GM18507 (cell line): Measurements from ENCODE around the gene DECR2.
"Not testable (repeated sequence)": the region's sequence is repeated elsewhere in the genome, so short reads cannot be mapped to it uniquely, and the experiment has no call there.

Experiments
- DNase-seq: peaks from one replicate; pipeline ENCODE4 v3.0.0; 2011; ENCODE audit warnings: low read depth; ENCODE audit not compliant: insufficient read length; ENCODE audit errors: extremely low spot score
- FAIRE-seq: peaks from 2 replicates; lab custom pipeline; 2011; peaks lifted over from hg19 to GRCh38; lab: Jason Lieb, UNC

DECR2 gene, protein sequence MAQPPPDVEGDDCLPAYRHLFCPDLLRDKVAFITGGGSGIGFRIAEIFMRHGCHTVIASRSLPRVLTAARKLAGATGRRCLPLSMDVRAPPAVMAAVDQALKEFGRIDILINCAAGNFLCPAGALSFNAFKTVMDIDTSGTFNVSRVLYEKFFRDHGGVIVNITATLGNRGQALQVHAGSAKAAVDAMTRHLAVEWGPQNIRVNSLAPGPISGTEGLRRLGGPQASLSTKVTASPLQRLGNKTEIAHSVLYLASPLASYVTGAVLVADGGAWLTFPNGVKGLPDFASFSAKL

DNA sequence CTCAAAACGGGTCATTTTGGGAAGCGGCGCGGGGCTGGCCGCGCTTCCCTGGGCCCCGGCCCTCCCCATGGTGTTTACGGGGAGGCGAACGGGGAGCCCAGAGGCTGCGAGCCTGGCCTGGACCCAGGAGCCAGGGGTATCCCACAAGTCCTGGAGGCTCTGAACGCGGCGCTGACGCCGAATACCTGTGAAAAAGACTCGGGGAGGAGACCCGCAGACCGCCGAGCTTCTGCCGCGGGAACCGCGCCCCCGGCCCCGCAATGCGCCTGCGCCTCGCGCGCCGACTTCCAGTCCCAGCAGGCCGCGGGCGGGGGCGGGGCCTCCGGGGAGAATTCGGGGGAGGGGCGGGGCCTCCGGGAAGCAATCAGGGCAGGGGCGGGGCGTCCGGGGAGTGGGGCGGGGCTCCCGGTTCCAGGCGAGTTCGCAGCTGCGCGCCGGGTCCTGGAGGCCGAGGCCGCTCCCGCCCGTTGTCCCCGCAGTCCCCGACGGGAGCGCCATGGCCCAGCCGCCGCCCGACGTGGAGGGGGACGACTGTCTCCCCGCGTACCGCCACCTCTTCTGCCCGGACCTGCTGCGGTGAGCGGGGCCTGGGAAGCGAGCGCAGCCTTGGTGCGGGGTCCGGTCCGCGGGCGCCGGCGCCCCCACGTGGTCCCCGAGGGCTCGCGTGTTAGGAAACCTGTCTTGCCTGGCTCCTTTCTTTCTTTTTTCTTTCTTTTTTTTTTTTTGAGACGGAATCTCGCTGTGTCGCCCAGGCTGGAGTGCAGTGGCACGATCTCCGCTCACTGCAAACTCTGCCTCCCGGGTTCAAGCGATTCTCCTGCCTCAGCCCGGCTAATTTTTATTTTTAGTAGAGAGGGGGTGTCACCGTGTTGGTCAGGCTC, at the start of gene DECR2:
Gene DECR2, plus strand, starts transcription at position 418 of the 881 bp plus-strand sequence. Its CDS starts 79 bp downstream, at position 497.
- DNase-seq, result peak; percentile 99
- peak; percentile 69 for FAIRE-seq

DNA sequence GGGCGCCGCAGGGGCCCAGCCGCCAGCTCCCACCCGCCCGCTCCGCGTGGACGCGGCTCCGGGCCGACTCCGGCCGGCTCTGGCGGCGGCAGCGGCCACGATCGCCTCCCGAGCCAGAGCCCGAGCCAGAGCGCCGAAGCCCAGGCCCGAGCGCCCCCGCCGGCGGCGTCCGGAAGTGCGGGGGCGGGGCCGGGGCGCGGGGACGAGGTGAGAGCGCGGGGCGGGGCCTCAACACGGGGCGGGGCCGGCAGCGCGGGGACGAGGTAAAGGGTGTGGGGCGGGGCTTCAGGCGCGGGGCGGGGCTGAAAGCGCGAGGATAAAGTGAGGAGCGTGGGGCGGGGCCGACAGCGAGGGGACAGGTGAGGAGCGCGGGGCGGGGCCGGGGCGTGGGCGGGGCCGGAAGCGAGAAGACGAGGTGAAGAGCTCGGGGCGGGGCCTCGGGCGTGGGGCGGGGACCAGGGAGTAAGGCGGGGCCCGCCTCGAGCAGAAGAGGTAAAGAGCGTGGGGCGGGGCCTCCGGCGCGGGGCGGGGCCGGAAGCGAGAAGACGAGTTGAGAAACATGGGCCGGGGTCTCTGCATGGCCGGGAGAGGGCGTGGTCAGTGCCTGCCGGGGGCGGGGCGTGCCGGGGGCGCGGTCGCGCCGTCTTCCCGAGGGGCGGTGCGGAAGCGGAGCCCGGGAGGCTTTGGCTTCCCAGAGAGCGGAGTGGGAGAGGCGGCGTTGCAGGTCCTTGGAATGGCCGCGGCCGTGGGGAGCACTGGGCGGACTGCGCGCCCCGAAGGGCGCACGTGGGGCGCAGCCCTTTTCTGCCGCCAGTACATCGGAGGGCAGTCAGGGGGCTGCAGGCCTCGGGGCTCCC, 48.9 kb upstream of the DECR2 start, which contains the start of gene AXIN1:
Gene AXIN1, minus strand, starts transcription at position 177 of the 857 bp plus-strand sequence. CDS start 5,698 bp downstream, outside the sequence.
- FAIRE-seq (peak; percentile 83), DNase-seq (peak; percentile 81)

DNA sequence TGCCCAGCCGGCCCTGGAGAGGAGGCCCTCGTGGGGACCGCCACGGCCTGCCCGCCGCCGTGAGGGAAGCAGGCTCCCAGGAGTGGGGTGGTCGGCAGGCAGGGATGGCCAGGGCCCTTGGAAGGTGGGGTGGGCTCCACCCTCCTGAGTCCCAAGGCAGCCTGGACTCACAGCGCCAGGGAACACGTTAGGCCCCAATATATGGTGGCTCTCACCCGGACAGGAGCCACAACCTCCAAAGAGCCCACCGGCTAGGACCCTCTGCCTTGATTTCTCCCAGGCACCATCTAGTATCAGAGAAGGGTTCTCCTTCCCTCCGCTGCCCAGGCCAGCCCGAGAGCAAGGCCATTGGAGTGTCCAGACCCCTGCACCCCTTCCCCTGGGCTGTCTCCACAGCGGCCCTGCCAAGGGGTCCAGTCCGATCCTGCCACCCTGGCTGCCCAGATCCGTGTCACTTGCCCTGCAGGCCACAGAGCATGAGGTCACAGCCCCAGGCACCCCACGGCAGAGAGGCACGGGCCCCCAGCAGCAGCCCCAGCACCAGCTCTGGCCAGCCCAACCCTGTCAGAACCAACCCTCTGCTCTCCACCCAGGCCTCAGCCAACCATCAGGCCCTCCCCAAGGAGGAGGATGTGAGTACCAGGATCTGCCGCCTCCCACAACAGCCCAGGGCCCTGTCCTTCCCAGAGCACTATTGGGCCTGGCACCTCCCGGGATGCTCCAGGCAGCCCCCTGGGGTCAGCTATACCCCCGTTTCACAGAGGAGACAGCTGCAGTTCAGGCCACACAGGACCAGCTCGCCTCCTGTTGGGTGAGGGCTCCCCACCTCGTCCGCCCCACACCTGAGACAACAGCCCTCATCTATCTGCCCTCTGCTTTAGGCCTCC, 48.0 kb upstream of the DECR2 start:
- no peak for FAIRE-seq
- DNase-seq, result no peak

DNA sequence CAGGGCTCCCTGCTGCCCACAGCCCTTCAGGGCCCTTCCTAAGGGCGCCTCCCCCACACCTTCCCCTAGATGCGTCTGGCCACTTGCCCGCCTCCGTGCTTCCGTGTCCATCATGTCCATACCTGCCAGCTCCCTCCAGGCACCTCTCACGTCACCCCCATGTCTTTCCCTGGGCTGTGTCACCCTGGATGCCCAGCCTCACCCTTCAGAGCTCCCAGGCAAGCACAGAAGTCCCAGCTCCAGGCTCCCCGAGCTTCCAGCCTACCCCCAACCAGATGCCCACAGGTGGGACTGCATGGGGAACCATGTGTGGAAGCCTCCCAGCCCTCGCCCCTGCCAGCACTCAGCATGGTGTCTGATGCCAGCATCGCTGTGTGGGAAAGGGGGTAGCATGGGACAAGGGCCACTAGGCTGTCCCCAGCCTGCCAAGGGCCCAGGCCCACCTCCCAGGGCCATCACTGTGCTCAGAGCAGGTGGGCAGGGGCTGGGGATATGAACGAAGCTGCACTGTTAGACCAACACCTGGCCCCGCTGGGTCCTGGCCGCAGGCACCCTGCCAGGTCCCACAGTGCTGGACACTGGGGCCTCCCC, 47.3 kb upstream of the DECR2 start:
- DNase-seq, result no peak
- FAIRE-seq, result no peak

- no peak for DNase-seq
- no peak for FAIRE-seq
Observed at GRCh38 chr16:354971-355461, 46.7 kb upstream of the DECR2 start.

- no peak for DNase-seq
- no peak for FAIRE-seq
Observed at GRCh38 chr16:356741-357140, 44.9 kb upstream of the DECR2 start.

DNA sequence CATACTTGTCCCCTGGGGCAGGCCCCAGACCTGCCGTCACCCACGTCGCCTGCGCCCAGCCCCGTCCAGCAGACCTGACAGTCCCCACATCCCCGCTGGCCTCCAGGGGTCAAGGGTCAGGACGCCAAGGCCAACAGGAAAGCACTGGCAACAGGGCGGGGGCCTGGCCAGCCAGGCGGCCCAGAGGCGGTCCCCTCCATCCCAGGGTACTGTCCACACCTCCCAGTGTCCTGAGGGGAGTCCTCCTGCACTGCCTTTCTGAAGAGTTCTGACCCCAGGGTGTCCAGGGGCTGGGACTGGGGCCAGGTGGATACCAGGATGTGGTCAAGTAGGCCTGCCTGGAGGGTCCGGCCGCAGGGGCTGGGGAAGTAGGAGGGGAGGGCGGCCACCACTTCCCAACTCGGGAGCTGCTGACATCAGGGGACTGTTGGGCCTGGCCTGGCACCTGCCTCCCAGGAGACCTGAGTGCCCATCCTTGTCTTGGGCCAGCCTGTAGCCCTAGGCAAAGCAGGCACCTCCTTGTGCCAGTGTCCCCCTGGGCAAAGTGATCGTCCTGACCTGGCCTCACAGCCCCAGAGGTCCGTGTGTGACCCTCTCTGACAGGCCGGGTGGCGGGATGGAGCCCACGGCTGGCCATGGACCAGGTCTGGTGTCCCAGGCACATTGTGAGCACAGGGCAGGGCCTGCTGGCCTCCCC, 42.5 kb upstream of the DECR2 start:
- FAIRE-seq (no peak), DNase-seq (no peak)

GRCh38 chr16:359871-360697, 41.6 kb upstream of the DECR2 start:
- no peak for DNase-seq
- no peak for FAIRE-seq

DNA sequence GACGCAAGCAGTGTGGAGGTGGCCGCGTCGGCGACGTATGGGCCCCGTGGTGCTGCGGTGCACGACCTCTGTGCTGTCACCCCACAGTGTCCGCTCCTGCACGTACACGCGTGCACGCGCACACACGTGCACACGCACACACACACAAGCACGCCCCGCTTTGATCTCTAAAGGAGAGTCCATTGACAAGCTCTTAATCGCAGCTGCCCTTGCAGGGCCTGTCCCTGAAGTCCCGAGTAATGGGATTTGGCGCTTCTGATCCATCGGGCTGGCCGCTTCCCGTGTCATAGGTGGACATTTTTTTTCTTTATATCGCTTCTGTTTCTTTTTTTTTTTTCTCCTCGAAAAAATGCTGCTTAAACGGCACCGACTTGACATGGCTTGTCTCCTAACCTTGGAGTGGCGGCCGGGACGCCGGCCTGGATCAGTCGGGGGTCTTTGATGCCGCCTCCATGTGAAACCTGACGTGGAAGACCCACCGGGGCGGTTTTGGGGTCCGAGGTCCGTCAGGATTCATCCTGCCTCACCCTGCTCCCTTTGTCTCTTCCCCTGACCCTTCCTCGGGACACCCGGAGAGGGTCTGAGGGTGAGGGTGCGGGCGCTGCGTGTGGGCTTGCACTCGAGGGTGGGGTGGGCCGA, 40.9 kb upstream of the DECR2 start:
- DNase-seq, result no peak
- FAIRE-seq, result no peak

DNA sequence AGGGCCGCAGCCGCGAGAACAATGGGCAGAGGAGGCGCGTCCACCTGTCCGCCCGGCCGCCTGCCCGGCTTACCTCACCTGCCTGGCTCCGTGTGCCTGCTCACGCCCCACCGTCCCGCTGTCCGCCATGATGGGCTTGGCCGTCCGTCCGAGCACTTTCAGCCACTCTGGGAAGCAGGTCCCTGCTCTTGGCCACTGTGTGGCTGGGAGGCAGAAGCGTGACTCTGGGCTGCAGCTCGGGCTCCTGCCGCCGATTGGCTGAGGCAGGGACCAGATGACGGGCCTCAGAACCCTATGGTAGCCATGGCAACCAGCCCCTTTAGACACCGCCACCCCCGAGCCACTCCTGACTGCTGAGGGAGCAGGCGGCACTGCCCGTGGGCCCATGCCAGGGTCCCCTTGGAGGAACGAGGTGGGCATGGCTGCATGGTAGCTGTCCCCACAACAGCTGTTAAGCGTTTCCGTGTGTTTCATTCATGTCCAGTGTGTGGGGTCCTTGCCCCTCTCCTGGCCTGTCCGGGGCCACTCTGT, 40.3 kb upstream of the DECR2 start:
- no peak for DNase-seq

GRCh38 chr16:361872-362701, 39.6 kb upstream of the DECR2 start:
- FAIRE-seq, result peak; percentile 77

More for the DNA sequence above, 40.3 kb upstream of the DECR2 start:
- FAIRE-seq, result no peak

GRCh38 chr16:362702-362999, 39.0 kb upstream of the DECR2 start:
- not testable (repeated sequence) for DNase-seq, FAIRE-seq

More at GRCh38 chr16:361872-362701, 39.6 kb upstream of the DECR2 start:
- peak; percentile 82 for DNase-seq

DNA sequence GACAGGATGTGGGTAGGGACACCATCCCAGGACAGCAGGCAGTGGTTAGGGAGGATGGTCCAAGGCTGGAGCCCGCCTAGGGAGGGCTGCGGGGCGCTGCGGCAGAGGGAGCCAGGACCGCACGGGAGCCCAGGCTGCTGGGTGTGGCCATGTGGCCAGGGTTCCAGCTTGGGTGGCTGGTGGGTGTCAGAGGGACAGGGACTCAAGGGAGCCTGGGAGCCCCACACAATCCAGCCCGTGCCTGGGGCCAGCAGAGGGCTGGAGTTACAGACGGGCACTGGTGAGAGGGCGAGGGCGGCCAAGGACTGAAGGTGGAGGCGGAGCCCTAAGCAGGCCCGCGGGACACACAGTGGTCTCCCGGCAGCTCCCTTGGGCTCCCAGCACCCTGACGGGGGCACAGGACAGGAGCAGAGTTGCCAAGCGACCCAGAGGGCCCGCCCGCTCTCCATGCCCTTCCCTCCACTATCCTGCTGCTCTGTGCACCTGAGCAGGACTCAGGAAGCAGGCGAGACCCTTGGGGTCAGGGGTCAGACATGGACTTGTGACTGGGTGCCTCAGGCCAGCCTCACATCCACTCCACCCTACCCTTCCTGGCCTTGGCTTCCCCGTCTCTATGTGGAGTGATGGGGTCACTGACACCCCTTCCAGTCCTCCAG, 38.4 kb upstream of the DECR2 start:
- no peak for FAIRE-seq

GRCh38 chr16:363766-364490, 37.8 kb upstream of the DECR2 start:
- no peak for DNase-seq
- no peak for FAIRE-seq

More for the DNA sequence above, 38.4 kb upstream of the DECR2 start:
- no peak for DNase-seq
